AG04450 (cell line): ENCODE data around the gene GTSE1. TPM values are rescaled to one million over a fixed set of nuclear protein-coding genes. Genes with fewer than 3 reads are reported as not detected.

Experiments used
- CTCF ChIA-PET: fragments of 300-600, 350-600 bp; formaldehyde crosslinking; extraction: SDS; loops from one replicate; lab custom pipeline; 2022; ENCODE audit warnings: antibody characterized with exemption, inconsistent platforms; lab: Charles Lee
- POLR2A ChIA-PET: fragments of 350-600 bp; formaldehyde crosslinking; extraction: SDS; loops from one replicate; lab custom pipeline; 2021; ENCODE audit warnings: antibody characterized with exemption, inconsistent platforms; lab: Yijun Ruan, JAX
- DNase-seq: peaks from one replicate; pipeline ENCODE4 v3.0.0-alpha.2; 2011; ENCODE audit warnings: low read depth, low spot score
- H3K27ac ChIP-seq: one replicate; pipeline ENCODE4 v1.5.1; 2012; ENCODE audit warnings: low read depth, low read length, control low read depth
- H3K27me3 ChIP-seq: one replicate; pipeline ENCODE4 v1.6.0; 2012; ENCODE audit warnings: low read length; ENCODE audit not compliant: control insufficient read depth, insufficient read depth
- H3K4me3 ChIP-seq: 2 replicates; pipeline ENCODE4 v1.5.1; 2011; ENCODE audit warnings: mild to moderate bottlenecking, low read depth, low read length, control low read depth
- H3K9me3 ChIP-seq: 2 replicates; pipeline ENCODE4 v1.5.1; 2012; ENCODE audit warnings: low read length; ENCODE audit not compliant: control insufficient read depth, insufficient read depth
- polyA plus RNA-seq: library from polyadenylated mRNA; depleted of rRNA; stranded (reverse); fragments of >200 nt; gene quantifications from 2 replicates; pipeline ENCODE4 v1.2.3, GENCODE V29; 2011
- TF ChIP-seq, protein P1 (sequence below): IDR thresholded peaks from 2 replicates; pipeline ENCODE4 v1.5.1; 2011; ENCODE audit warnings: low read depth, low read length, control low read depth, inconsistent platforms

GTSE1 gene
- polyA plus RNA-seq, 1 experiment: 4.0 TPM

DNA sequence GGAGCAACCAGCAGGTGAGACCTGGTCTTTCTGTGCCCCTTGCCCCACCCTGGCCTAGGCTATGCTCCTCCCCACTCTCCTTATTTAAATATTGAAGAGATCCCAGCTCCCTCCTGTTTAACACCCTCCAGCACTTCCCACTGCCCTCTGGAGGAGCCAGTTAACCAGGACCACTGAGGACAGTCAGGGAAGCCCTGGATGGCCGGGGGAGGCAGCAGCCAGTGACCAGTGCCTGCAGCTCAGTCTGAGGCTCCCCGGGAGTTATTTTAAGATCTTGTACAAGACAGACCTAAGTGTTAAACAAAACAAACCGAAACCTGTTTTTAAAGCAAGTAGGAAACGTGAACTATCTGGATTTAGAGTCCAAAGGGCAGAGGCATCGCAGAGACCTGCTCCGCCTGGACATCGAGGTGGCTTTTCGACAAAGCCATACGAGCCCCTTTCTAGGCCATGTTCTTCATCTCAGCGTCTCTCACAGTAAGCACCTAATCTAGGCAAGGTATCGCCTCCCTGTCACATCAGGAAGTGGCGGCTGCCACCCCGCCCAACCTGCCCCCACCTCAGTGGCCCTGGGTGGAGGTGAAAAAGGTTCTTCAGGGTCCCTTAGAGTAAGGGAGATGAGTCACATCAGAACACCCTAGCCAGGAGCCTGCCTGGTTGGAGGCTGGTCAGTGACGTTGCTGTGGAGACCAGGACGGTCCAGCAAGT, 74.1 kb downstream of the GTSE1 start:
- ChIA-PET CTCF (interaction anchor here (1.2 kb wide), 1 partner anchor 171 kb away, joined by 4 read pairs; no protein-coding TSS in a partner anchor), POLR2A (no interaction called here)
- no peak overlapping the region for H3K4me3 ChIP-seq
- peaks cover 13% of the 10 kb centered on the region for H3K27me3 ChIP-seq
- DNase-seq: no peak
- TF ChIP-seq, protein P1, sequence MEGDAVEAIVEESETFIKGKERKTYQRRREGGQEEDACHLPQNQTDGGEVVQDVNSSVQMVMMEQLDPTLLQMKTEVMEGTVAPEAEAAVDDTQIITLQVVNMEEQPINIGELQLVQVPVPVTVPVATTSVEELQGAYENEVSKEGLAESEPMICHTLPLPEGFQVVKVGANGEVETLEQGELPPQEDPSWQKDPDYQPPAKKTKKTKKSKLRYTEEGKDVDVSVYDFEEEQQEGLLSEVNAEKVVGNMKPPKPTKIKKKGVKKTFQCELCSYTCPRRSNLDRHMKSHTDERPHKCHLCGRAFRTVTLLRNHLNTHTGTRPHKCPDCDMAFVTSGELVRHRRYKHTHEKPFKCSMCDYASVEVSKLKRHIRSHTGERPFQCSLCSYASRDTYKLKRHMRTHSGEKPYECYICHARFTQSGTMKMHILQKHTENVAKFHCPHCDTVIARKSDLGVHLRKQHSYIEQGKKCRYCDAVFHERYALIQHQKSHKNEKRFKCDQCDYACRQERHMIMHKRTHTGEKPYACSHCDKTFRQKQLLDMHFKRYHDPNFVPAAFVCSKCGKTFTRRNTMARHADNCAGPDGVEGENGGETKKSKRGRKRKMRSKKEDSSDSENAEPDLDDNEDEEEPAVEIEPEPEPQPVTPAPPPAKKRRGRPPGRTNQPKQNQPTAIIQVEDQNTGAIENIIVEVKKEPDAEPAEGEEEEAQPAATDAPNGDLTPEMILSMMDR: no peak
- peaks cover 13% of the 10 kb centered on the region for H3K9me3 ChIP-seq
- H3K27ac ChIP-seq: no peak overlapping the region

DNA sequence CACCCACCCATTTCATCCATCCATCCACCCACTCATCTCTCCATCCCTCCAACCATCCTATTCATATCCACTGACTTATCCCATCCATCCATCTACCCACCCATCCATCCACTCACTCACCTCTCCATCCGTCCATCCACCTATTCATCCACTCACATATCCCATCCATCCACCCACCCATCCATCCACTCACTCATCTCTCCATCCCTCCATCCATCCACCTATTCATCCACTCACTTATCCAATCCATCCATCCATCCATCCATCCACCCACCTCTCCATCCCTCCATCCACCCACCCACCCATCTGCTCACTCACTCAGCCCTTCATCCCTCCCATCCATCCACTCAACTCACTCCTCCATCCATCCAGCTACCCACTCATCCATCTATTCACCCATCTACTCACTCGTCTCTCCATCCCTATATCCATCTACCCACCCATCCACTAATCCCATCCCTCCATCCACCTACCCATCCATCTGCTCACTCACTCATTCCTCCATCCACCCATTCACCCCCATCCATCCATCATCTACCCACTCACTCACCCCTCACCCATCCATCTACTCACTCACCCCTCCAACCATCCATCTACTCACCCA, 75.1 kb downstream of the GTSE1 start:
- ChIA-PET CTCF (no interaction called here), POLR2A (no interaction called here)
- no peak for DNase-seq
- Histone ChIP-seq H3K27me3 (peaks cover 12% of the 10 kb centered on the region), H3K9me3 (peaks cover 19% of the 10 kb centered on the region), H3K4me3 (no peak overlapping the region), H3K27ac (no peak overlapping the region)
- TF ChIP-seq, protein P1: no peak

DNA sequence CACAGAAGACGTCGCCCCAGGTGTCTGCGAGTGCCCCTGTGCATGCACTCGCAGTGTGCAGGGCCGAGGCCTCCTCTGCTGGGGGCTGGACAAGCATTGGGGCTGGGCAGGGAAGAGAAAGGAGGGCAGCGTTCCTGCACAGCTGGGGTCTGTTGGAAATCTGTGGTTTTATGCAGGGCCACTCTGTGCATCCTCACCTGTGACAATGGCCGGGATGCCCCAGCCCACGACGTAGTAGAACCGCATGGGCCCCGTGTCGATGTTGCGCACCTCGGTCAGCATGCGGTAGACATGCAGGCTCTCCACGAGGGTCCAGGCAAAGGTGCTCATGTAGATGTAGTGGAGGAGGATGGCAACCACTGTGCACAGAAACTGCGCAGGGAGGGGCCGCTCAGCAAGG, 76.0 kb downstream of the GTSE1 start:
- no peak for DNase-seq
- POLR2A ChIA-PET: no interaction called here
- CTCF ChIA-PET: no interaction called here

DNA sequence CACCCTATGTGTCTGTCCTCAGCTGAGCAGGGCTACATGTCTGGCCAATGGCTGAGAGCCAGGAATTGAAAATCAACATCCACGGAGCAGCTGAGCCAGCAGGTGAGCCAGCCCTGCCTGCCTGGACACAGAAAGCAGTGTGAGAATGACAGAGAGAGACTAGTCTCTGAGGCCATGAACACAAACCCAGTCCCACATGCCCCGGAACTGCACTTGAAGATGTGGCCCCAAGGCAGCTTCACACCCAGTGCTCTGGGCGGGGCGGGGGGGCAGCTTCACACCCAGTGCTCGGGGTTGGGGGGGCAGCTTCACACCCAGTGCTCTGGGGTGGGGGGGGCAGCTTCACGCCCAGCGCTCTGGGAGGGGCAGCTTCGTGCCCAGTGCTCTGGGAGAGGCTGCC, 76.5 kb downstream of the GTSE1 start:
- Histone ChIP-seq H3K4me3 (no peak overlapping the region), H3K9me3 (peaks cover 26% of the 10 kb centered on the region), H3K27ac (no peak overlapping the region), H3K27me3 (peaks cover 8% of the 10 kb centered on the region)
- ChIA-PET POLR2A (no interaction called here), CTCF (no interaction called here)
- DNase-seq: no peak
- TF ChIP-seq, protein P1: no peak

More for the DNA sequence above, 76.0 kb downstream of the GTSE1 start:
- H3K27ac ChIP-seq: no peak overlapping the region
- H3K9me3 ChIP-seq: peaks cover 26% of the 10 kb centered on the region
- peaks cover 8% of the 10 kb centered on the region for H3K27me3 ChIP-seq
- H3K4me3 ChIP-seq: no peak overlapping the region
- TF ChIP-seq, protein P1: no peak
